HepG2 (cell line): Measurements from ENCODE around the gene HDLBP. TPM values are rescaled to one million over a fixed set of nuclear protein-coding genes. Genes with fewer than 3 reads are reported as not detected.

Source experiments
- AGO2 ChIP-seq: fragments of 200-400 bp; formaldehyde crosslinking; optimal IDR thresholded peaks from 2 replicates; pipeline ENCODE3; 2017; ENCODE audit warnings: mild to moderate bottlenecking, low read depth, low read length, moderate library complexity
- FOXA1 ChIP-seq, 2 experiments: fragments of 450-650 bp in 1 of 2; sonication (generic) in 1 of 2; formaldehyde crosslinking in 1 of 2; IDR thresholded peaks; 2 replicates each; pipeline versions ENCODE4 v1.4.0 to v1.6.1; 2016 to 2020; ENCODE audit warnings: missing genetic modification reagents in 1 of 2
- FOXA3 ChIP-seq: IDR thresholded peaks from 2 replicates; pipeline ENCODE4 v1.6.1; 2016; ENCODE audit warnings: missing genetic modification reagents, missing compliant biosample characterization
- FOXO1 ChIP-seq: sonication (generic); formaldehyde crosslinking; IDR thresholded peaks from 2 replicates; pipeline ENCODE4 v1.4.0; 2020; ENCODE audit warnings: missing genetic modification reagents
- MIXL1 ChIP-seq: IDR thresholded peaks from 2 replicates; pipeline ENCODE4 v1.6.1; 2016
- POLR2A ChIP-seq, 2 experiments: IDR thresholded peaks; 2 replicates each; pipeline ENCODE4 v1.6.1; 2011; ENCODE audit warnings: low read depth in 2 of 2, low read length in 2 of 2, mild to moderate bottlenecking in 1 of 2, moderate library complexity in 1 of 2; ENCODE audit not compliant: insufficient read depth in 1 of 2
- SALL1 ChIP-seq: sonication (generic); formaldehyde crosslinking; IDR thresholded peaks from 2 replicates; pipeline ENCODE4 v1.8.0; 2022; ENCODE audit warnings: mild to moderate bottlenecking, missing genetic modification reagents
- ZNF224 ChIP-seq: sonication (generic); formaldehyde crosslinking; IDR thresholded peaks from 2 replicates; pipeline ENCODE4 v1.5.0; 2020; ENCODE audit warnings: mild to moderate bottlenecking, missing genetic modification reagents
- ZNF331 ChIP-seq: sonication (generic); formaldehyde crosslinking; IDR thresholded peaks from 2 replicates; pipeline ENCODE4 v1.4.0; 2020; ENCODE audit warnings: missing genetic modification reagents
- ZNF615 ChIP-seq: sonication (generic); formaldehyde crosslinking; IDR thresholded peaks from 2 replicates; pipeline ENCODE4 v1.5.0; 2020; ENCODE audit warnings: mild to moderate bottlenecking, missing genetic modification reagents, borderline replicate concordance
- ZNF687 ChIP-seq: sonication (generic); formaldehyde crosslinking; IDR thresholded peaks from 2 replicates; pipeline ENCODE4 v1.5.1; 2020; ENCODE audit warnings: mild to moderate bottlenecking, missing genetic modification reagents, moderate library complexity
- polyA plus RNA-seq, 8 experiments: library from polyadenylated mRNA; depleted of rRNA in 3 of 8; stranded (reverse) in 7 of 8; unstranded in 1 of 8; fragments of >200 nt; fragmentation: Illumina TruSeq in 4 of 8; extraction: Trizol in 4 of 8; gene quantifications; 2 replicates each; pipeline versions ENCODE4 v1.2.1 to v1.2.3, GENCODE V29; 2011 to 2016; ENCODE audit warnings: low read depth in 4 of 8, missing spikeins in 1 of 8, mixed read lengths in 1 of 8; ENCODE audit not compliant: insufficient read depth in 1 of 8
- total RNA-seq, 5 experiments: library from RNA; depleted of rRNA; stranded (reverse); fragments of >200 nt; fragmentation: Illumina TruSeq; extraction: Trizol; gene quantifications; 2 replicates each; pipeline ENCODE4 v1.2.3, GENCODE V29; 2016; ENCODE audit warnings: low read depth in 1 of 5
- TF ChIP-seq, protein P1 (sequence below): sonication (generic); formaldehyde crosslinking; IDR thresholded peaks from 2 replicates; pipeline ENCODE4 v1.4.0; 2020; ENCODE audit warnings: missing genetic modification reagents, mild to moderate bottlenecking, borderline replicate concordance
- TF ChIP-seq, protein P2 (sequence below): sonication (generic); formaldehyde crosslinking; IDR thresholded peaks from 2 replicates; pipeline ENCODE4 v1.5.0; 2020; ENCODE audit warnings: mild to moderate bottlenecking, missing genetic modification reagents, borderline replicate concordance
- TF ChIP-seq, protein P3 (sequence below): sonication (generic); formaldehyde crosslinking; IDR thresholded peaks from 2 replicates; pipeline ENCODE4 v1.4.0; 2020; ENCODE audit warnings: missing genetic modification reagents

The HDLBP gene
- total and polyA plus RNA-seq, 2 of the 13 experiments (the other 11 are each of a cell fraction or from before 2014, with no cell fraction given): 464 to 707 TPM

DNA sequence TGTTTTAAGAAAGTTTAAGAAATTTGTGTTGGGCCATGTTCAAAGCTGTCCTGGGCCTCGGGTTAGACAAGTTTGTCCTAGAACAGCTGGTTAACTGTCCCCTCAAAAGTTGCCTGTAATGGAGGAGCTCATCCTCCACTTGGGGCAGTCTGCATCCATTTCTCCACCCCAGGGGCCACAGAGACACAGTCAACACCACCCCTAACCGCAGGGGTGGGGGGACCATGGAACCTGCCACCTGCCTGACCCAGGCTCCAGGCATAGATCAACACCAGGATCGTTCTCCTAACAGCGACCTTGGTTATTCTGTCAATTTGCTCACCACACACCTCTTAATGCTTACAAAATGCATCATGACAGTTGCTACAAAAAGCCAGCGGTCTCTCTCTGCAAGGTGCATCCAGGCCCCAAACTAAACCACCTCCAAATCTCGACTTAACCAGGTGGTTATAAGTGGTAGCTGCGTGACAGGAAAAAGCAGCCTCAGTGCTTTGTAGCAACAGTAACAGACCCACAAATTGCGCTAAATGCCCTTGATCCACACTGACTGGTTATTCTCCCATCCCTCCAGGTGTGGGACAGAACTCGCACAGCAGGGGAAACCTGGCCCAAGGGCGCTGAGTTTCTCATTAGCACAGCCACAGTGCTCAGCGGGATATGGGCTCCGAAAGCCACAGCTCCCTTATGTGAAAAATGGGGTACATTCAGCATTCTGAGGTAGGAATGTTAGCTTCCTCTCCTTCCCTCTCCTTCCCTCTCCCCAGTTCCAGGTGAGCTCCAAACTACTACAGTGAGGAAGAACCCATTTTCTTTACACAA, 48.0 kb downstream of the HDLBP start (continued):
- TF ChIP-seq, protein P1, sequence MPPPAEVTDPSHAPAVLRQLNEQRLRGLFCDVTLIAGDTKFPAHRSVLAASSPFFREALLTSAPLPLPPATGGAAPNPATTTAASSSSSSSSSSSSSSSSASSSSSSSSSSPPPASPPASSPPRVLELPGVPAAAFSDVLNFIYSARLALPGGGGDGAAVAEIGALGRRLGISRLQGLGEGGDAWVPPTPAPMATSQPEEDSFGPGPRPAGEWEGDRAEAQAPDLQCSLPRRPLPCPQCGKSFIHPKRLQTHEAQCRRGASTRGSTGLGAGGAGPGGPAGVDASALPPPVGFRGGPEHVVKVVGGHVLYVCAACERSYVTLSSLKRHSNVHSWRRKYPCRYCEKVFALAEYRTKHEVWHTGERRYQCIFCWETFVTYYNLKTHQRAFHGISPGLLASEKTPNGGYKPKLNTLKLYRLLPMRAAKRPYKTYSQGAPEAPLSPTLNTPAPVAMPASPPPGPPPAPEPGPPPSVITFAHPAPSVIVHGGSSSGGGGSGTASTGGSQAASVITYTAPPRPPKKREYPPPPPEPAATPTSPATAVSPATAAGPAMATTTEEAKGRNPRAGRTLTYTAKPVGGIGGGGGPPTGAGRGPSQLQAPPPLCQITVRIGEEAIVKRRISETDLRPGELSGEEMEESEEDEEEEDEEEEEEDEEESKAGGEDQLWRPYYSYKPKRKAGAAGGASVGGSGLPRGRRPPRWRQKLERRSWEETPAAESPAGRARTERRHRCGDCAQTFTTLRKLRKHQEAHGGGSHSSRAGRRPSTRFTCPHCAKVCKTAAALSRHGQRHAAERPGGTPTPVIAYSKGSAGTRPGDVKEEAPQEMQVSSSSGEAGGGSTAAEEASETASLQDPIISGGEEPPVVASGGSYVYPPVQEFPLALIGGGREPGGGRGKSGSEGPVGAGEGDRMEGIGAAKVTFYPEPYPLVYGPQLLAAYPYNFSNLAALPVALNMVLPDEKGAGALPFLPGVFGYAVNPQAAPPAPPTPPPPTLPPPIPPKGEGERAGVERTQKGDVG (CRISPR knock-in tag): no peak
- TF ChIP-seq FOXA1 (IDR thresholded peaks at IDR 0.05) (no peak), FOXA1 (CRISPR knock-in tag; IDR thresholded peaks at IDR 0.05) (peak; percentile 67; the same call in 1 of the 2 replicates), SALL1 (CRISPR knock-in tag) (peak; percentile 35; the same call in 1 of the 2 replicates), ZNF331 (CRISPR knock-in tag) (no peak), MIXL1 (no peak), FOXO1 (peak; percentile 38; the same call in 1 of the 2 replicates), ZNF615 (CRISPR knock-in tag) (no peak), AGO2 (no peak), ZNF687 (CRISPR knock-in tag) (peak; percentile 47), POLR2A (IDR thresholded peaks at IDR 0.05; ENCODE audit: insufficient read depth in 1 of 2, low read depth in 2 of 2, low read length in 2 of 2) (peak in 1 of 2 experiments; percentile 18; a peak in 1 of 4 replicates), FOXA3 (peak; percentile 51), ZNF224 (no peak)
- TF ChIP-seq, protein P2, sequence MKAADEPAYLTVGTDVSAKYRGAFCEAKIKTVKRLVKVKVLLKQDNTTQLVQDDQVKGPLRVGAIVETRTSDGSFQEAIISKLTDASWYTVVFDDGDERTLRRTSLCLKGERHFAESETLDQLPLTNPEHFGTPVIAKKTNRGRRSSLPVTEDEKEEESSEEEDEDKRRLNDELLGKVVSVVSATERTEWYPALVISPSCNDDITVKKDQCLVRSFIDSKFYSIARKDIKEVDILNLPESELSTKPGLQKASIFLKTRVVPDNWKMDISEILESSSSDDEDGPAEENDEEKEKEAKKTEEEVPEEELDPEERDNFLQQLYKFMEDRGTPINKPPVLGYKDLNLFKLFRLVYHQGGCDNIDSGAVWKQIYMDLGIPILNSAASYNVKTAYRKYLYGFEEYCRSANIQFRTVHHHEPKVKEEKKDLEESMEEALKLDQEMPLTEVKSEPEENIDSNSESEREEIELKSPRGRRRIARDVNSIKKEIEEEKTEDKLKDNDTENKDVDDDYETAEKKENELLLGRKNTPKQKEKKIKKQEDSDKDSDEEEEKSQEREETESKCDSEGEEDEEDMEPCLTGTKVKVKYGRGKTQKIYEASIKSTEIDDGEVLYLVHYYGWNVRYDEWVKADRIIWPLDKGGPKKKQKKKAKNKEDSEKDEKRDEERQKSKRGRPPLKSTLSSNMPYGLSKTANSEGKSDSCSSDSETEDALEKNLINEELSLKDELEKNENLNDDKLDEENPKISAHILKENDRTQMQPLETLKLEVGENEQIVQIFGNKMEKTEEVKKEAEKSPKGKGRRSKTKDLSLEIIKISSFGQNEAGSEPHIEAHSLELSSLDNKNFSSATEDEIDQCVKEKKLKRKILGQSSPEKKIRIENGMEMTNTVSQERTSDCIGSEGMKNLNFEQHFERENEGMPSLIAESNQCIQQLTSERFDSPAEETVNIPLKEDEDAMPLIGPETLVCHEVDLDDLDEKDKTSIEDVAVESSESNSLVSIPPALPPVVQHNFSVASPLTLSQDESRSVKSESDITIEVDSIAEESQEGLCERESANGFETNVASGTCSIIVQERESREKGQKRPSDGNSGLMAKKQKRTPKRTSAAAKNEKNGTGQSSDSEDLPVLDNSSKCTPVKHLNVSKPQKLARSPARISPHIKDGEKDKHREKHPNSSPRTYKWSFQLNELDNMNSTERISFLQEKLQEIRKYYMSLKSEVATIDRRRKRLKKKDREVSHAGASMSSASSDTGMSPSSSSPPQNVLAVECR (CRISPR knock-in tag): peak; percentile 58; the same call in 1 of the 2 replicates
- TF ChIP-seq, protein P3, sequence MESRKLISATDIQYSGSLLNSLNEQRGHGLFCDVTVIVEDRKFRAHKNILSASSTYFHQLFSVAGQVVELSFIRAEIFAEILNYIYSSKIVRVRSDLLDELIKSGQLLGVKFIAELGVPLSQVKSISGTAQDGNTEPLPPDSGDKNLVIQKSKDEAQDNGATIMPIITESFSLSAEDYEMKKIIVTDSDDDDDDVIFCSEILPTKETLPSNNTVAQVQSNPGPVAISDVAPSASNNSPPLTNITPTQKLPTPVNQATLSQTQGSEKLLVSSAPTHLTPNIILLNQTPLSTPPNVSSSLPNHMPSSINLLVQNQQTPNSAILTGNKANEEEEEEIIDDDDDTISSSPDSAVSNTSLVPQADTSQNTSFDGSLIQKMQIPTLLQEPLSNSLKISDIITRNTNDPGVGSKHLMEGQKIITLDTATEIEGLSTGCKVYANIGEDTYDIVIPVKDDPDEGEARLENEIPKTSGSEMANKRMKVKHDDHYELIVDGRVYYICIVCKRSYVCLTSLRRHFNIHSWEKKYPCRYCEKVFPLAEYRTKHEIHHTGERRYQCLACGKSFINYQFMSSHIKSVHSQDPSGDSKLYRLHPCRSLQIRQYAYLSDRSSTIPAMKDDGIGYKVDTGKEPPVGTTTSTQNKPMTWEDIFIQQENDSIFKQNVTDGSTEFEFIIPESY (CRISPR knock-in tag): peak; percentile 59; the same call in 1 of the 2 replicates
